Activated naive CD8-positive, alpha-beta T cell treated with anti-CD3 and anti-CD28 coated beads, Interleukin-2, amount 50 U/mL, for 16 hours (primary cell): ENCODE results near the gene ATXN10.

Experiments used
- DNase-seq: peaks from one replicate; pipeline ENCODE4 v3.0.0-alpha.2; 2020; ENCODE audit warnings: low read depth, low spot score

ATXN10 gene

DNA sequence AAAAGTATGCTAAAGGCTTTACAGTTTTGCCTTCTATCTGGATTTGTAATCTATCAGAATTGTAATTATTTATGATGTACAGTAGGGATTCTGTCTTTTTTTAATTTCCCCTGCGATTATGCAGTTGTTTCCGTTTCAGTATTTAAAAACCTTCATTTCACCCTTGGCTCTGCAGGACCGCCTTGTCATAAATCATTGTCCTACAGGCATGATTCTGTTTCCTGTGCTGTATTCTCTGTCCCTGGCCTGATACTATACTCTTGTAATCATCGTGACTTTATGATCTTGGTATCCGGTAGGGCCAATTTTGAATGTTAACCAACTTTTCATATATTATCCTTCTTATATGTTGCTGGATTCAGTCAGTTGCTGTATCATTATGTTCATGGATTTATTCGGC, 151.7 kb downstream of the ATXN10 start:
- DNase-seq, result no peak

- no peak for DNase-seq
Measured at GRCh38 chr22:45826520-45826919, 154.9 kb downstream of the ATXN10 start.

DNA sequence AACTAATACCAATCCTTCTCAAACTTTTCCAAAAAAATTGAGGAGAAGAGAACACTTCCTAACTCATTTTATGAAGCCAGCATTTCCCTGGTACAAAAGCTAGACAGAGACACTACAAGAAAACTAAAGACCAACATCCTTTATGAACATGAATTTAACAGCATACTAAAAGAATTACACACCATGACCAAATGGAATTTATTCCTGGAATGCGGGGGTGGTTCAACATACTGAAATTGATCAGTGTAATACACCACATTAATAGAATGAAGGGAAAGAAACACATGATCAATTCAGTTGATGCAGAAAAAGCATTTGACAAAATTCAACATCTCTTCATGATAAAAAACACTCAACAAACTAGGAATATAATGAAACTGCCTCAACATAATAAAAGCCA, 157.2 kb downstream of the ATXN10 start:
- no peak for DNase-seq

DNA sequence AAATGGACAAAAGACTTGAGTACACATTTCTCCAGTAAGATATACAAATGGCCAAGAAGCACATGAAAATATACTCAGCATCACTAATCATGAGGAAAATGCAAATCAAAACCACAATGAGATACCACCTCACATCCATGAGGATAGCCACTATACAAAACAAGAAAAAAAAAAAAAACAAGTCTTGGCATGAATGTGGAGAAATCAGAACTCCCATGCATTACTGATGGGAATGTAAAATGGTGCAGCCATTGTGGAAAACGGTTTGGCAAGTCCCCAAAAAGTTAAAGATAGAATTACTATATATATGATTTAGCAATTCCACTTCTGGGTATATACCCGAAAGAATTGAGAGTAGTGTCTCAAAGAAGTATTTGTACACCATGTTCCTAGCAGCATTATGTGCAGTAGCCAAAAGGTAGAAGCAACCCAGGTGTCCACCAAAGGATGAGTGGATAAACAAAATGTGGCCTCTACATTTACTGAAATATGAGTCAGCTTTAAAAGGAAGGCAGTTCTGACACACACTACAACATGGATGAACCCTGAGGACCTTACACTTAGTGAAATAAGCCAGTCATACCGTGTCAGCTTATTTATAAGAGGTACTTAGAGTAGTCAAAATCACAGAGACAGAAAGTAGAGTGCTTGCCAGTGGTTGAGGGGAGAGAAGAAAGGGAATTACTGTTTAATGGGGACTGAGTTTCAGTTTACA, 159.1 kb downstream of the ATXN10 start:
- DNase-seq, result no peak

DNA sequence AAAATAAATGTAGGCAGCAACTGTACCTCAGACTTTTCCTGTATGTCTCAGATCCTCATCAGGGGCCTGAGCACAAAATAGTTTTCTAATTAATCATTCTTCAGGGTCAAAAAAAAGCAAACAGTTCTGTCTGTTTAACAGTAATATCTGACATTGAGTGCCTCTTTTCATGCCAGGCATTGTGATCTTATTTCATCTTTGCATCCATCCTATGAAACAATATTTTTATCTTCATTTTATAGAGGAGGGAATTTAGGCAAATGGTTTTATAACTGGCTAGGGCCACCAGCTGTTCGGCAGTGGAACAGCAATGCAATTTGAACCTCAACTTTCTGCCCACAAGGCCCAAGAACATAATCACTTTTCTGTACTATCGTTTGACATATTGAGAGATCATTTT, 159.8 kb downstream of the ATXN10 start:
- DNase-seq, result no peak

GRCh38 chr22:45832180-45832579, 160.5 kb downstream of the ATXN10 start:
- DNase-seq, result no peak

DNA sequence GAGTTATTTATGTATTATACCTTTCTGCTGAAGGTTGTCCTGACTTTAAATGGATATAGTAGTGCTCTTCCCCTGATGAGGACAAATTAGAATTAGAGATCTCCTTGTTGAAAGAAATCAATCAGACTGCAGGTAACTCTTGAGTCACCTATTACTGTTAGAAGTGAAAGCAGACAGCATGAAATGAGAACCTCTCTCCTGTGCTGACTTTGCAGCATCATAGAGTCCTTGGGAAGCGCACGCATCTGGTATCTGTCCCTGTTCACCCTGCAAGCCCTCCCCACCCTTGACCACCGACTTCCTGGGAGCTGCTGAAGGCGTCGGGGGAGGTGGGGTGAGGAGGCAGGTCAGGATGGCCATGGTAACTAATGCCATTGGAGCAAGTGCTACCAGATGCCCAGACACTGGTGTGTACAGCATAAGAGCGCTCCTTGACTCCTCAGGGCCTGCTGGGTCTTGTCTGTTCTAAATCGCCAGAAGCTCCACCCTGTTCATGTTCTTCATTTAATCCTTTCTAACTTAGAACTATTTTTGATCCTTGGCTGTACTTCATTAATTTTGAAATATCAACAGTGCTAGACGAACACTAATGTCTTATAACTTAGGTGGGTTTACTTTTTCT, 161.4 kb downstream of the ATXN10 start:
- DNase-seq, result no peak

DNA sequence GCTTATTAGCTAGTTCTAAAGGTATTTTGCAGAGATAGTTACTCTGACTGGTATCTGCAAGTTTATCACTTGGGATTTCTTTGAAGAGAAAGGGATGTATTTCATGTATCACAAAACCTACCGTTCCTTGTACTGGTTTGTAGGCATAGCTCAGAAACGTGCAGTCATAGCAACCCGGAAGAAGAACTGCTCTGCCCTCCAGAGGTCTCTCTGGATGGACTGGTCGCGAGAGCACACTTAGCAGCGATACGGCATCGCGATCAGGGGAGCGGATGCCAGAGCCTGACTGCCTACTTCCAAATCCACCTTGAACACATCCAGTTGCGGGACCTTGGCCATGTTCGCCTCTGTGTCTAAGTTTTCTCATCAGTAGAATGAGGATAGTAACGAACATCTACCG, 162.0 kb downstream of the ATXN10 start:
- no peak for DNase-seq

GRCh38 chr22:45834241-45834640, 162.6 kb downstream of the ATXN10 start:
- no peak for DNase-seq

GRCh38 chr22:45834795-45835194, 163.2 kb downstream of the ATXN10 start:
- DNase-seq, result no peak

DNA sequence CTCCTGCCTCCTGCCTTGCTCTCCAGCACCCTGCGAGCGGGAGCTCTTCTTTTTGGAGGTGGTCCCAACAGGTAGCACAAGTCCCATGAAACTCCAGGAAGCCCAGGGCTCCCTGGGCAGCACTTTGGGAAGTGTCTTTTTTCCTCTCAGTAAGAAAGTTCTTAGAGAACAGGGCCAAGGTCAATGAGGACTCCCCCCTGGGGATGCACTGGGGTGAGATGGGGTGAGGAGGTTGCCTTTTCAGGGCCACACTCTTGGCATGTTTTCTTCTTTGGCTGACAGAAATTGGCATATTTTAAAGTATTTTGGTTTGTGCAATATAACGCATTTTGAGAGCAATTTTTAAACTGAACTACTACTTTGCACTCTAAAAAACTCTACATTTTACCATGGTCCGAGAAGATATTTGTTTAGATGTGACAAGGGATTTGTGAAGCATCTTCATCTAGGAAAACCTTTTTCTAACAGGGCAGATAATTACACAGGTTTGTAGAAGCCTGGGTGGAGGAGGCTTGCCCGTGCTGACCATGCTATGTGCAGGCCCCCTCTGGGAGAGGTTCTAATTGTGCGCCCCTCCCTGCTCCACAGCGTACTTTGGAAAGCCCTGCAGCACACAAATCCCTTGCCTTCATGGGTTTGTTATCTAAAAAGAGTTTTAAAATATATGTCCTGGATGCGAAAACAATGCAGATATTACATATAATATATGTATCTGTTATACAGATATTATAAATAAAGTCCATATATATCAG, 165.0 kb downstream of the ATXN10 start:
- no peak for DNase-seq

GRCh38 chr22:45837508-45837907, 165.9 kb downstream of the ATXN10 start:
- no peak for DNase-seq

DNA sequence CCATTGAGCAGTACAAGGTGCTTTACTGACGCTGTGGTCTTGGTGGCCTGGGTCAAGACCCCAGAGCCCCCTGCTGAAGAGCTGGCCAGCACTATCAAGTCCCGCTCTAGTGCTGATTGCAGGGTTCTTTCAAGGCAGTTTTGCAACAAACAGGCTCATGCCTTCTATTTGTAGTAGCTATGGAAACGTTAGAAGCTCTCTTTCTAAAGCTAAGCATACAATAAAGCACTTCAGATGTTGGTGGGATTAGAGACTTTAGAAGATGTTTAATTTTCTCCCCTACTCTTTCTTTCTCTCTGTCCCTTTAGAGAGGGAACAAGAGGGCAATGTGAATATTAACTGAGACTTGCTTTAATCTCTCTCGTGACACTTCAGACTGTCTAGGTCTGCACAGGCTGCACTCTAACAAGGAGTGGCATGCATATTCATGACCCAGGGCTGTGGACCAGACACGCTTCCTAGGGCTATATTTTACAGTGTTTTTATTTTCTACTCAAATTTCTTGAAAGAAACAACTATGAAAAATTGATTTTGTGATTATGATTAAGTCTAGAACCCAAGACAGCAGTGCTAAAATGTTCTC, 166.8 kb downstream of the ATXN10 start:
- DNase-seq, result no peak

GRCh38 chr22:45840483-45840882, 168.8 kb downstream of the ATXN10 start:
- DNase-seq, result no peak

GRCh38 chr22:45842291-45842991, 170.8 kb downstream of the ATXN10 start:
- no peak for DNase-seq

GRCh38 chr22:45843031-45843430, 171.4 kb downstream of the ATXN10 start:
- DNase-seq, result no peak

DNA sequence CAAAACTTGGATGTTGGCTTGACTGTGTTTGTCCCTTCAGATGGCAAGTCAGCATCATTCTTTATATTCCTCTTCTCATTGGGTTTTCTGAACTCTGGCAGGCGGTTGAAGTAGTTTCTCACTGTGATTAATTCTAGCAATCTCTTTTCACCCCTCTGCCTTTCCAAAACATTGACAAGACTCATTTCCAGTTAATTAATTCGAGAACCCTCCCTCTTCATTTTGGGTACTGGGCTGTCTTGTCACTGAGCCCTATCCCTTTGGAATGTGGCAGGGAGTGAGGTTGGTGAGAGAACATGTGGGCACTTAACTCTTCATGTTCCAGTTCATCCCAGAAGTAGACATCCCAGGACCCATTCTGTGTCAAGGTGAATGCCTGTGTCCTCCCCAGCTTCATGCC, 172.4 kb downstream of the ATXN10 start:
- DNase-seq, result no peak

DNA sequence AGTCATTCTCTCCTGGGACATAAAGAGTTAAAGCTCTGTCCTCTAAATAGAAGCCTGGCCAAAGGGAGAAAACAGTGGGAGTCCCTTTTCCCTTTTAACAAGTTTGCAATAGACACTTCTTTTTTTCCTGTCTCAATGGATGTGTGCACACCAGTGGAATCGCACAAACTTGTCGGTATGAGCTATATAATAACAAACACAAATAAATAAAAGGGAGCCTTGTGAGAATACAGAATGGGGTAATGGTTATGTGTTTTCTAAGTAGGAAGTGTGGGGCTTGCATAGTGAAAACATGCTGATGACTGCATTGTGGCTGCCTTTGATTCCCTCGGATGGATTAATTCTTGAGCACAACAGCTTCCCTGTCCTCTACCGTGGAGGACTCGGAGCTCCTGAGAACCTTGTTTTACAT, 173.4 kb downstream of the ATXN10 start:
- no peak for DNase-seq

DNA sequence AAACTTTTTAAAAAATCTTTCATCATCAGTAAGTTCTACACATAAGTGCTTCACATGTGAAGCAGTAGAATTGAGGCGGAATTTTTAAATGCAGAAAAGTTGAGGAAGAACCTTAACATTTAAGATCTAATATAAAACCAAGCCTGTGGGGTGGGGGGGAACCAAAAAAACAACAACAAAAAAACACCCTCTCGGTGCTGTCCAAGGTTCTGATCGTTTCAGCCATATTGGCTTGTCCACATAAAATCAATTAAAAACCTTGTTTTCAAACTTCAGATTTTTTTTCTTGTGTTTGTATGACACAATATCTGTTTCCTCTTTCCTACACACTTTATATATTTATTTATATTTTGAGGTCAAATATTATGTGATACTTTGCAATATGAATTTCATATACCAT, 175.3 kb downstream of the ATXN10 start:
- no peak for DNase-seq

GRCh38 chr22:45848904-45849303, 177.3 kb downstream of the ATXN10 start:
- DNase-seq, result no peak

- DNase-seq, result no peak
Measured at GRCh38 chr22:45852826-45853225, 181.2 kb downstream of the ATXN10 start.

DNA sequence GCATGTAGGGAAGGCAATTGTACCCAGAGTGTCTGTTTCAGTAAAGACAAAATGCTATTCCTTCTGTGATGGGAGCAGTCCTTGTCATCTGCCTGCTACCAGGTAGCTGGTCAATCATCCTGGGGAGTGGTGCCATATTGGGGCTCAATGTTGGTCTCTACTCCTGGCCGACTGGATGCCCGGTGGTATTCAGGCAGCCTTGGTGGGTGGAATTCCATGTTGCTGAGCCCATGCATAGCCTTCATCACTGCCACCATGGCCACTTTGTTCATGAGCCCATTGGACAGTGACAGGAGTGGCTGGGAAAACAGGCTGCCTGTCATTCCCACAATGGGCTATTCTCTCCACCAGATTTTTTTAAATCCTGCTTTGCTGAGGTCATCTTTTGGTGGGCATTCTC, 184.3 kb downstream of the ATXN10 start:
- DNase-seq, result no peak
